Measurements from ENCODE around the gene NUP42.

DNA sequence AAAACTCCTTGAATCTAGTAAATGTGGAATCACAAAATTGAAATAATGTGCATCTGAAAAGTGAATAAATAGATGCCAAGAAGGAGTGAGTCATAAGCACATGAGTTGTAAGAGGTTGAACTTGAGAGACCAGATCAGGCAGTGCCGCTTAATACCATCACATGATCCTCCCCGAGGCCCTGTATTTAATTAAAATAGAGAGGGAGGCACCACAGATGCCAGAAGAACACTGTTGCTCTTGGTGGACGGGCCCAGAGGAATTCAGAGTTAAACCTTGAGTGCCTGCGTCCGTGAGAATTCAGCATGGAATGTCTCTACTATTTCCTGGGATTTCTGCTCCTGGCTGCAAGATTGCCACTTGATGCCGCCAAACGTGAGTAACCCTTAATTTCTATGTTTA is 64.7 kb downstream of the NUP42 start, which contains the start of gene GPNMB:
- no peak for TF ChIP-seq CTCF (IDR thresholded peaks at IDR 0.05; ENCODE audit: insufficient read depth, low read depth, low read length)
- TF ChIP-seq EZH2 (IDR thresholded peaks at IDR 0.05; ENCODE audit: insufficient read depth, low read length), result no peak
